Measurements from ENCODE around the gene EFCAB6.

DNA sequence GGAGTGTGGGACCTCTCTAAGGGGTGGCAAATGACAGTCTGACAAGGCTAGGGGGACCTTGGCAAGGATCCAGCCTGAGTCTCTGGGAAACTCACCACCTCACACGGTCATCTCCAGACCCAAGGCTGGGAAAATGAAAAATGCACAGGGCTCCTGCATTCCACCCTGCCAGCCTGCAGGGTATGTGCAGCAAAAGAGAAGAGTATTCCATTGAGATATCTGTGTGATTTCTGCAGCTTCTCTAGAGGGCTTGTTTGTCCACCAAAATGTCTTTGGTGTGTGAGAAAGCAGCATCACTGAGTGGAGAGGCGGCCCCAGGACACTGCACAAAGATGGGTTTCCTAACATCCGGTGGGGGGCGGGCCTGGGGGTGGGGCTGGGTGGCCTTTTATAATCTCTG is 177.8 kb downstream of the EFCAB6 start:
- TF ChIP-seq, protein P1, sequence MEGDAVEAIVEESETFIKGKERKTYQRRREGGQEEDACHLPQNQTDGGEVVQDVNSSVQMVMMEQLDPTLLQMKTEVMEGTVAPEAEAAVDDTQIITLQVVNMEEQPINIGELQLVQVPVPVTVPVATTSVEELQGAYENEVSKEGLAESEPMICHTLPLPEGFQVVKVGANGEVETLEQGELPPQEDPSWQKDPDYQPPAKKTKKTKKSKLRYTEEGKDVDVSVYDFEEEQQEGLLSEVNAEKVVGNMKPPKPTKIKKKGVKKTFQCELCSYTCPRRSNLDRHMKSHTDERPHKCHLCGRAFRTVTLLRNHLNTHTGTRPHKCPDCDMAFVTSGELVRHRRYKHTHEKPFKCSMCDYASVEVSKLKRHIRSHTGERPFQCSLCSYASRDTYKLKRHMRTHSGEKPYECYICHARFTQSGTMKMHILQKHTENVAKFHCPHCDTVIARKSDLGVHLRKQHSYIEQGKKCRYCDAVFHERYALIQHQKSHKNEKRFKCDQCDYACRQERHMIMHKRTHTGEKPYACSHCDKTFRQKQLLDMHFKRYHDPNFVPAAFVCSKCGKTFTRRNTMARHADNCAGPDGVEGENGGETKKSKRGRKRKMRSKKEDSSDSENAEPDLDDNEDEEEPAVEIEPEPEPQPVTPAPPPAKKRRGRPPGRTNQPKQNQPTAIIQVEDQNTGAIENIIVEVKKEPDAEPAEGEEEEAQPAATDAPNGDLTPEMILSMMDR (IDR thresholded peaks at IDR 0.05): no peak
- TF ChIP-seq POLR2A (IDR thresholded peaks at IDR 0.05): no peak
